AG09309 (cell line): ENCODE results near the gene SCGB1D2.

ENCODE experiments used
- DNase-seq: peaks from one replicate; pipeline ENCODE4 v3.0.0-alpha.2; 2010; ENCODE audit warnings: low read depth
- H3K4me3 ChIP-seq: 2 replicates; pipeline ENCODE4 v1.5.1; 2011; ENCODE audit warnings: mild to moderate bottlenecking, low read depth, low read length, moderate library complexity; ENCODE audit not compliant: control insufficient read depth
- TF ChIP-seq, protein P1 (sequence below): IDR thresholded peaks from 2 replicates; pipeline ENCODE4 v1.5.1; 2011; ENCODE audit warnings: mild to moderate bottlenecking, low read depth, low read length, inconsistent platforms; ENCODE audit not compliant: insufficient read depth, control insufficient read depth; ENCODE audit errors: missing control alignments

Gene SCGB1D2

DNA sequence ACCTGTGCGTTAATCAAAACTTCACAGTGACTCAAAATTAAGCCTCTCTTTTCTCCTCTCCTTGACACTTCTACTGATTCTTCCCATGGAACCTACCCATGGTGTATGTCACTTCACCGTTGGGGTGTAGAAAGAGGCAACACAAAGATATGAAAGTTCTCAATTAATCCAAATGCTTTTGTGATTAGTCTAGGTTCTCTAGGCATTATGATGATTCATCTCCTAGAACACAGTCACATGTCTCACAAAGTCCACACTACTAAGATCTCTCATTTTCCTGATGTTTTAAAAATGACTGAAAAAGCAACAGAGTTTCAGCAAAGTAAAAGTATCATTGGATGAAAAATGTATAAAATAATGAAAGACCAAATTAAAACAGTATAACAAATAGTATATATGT, 14.2 kb downstream of the SCGB1D2 start:
- H3K4me3 ChIP-seq, result no peak overlapping the region
- TF ChIP-seq, protein P1, sequence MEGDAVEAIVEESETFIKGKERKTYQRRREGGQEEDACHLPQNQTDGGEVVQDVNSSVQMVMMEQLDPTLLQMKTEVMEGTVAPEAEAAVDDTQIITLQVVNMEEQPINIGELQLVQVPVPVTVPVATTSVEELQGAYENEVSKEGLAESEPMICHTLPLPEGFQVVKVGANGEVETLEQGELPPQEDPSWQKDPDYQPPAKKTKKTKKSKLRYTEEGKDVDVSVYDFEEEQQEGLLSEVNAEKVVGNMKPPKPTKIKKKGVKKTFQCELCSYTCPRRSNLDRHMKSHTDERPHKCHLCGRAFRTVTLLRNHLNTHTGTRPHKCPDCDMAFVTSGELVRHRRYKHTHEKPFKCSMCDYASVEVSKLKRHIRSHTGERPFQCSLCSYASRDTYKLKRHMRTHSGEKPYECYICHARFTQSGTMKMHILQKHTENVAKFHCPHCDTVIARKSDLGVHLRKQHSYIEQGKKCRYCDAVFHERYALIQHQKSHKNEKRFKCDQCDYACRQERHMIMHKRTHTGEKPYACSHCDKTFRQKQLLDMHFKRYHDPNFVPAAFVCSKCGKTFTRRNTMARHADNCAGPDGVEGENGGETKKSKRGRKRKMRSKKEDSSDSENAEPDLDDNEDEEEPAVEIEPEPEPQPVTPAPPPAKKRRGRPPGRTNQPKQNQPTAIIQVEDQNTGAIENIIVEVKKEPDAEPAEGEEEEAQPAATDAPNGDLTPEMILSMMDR, result no peak
- no peak for DNase-seq

GRCh38 chr11:62260261-62260953, 18.4 kb downstream of the SCGB1D2 start:
- no peak for DNase-seq
- H3K4me3 ChIP-seq, result no peak overlapping the region
- TF ChIP-seq, protein P1, result no peak

DNA sequence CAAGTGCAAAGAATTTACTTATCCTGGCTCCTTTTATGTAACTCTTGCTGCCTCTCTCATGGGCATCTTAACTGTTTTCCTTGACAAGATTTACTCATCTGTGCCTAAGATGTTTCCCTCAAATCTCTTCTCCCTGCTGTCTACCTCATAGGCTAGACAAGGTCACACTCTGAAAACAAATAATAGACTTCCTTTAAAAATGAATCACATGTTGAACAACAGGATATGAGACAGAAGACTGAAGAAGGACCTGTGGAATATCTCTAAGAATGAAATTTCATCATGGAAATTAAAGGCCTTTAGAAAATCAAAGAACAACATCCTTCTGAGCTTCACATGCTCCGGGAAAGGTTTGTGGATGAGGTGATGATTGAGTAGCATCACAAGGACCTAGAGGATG, 22.0 kb downstream of the SCGB1D2 start:
- TF ChIP-seq, protein P1, result no peak
- no peak for DNase-seq
- no peak overlapping the region for H3K4me3 ChIP-seq

DNA sequence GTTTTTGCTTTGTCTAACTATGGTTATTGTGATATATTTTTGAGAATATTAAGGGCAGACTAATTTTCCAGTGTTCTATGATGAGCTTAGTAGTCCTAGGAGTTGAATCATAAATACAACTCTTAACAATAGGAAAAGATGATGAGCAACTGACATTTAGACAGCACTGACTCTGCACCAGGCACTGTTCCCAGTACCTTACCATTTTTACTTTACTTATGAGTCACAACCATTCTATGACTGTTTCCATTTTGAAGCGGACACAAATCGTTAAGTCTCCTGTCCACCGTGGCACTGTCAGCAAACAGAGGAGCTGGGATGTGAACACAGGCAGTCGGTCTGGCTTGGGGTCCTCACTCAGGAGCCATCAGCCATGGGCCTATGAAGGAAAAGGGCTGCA, 24.5 kb downstream of the SCGB1D2 start:
- no peak overlapping the region for H3K4me3 ChIP-seq
- TF ChIP-seq, protein P1, result no peak
- DNase-seq, result no peak

GRCh38 chr11:62267050-62267449, 25.0 kb downstream of the SCGB1D2 start:
- TF ChIP-seq, protein P1, result no peak
- no peak overlapping the region for H3K4me3 ChIP-seq
- no peak for DNase-seq

GRCh38 chr11:62267576-62267975, 25.5 kb downstream of the SCGB1D2 start:
- no peak overlapping the region for H3K4me3 ChIP-seq
- no peak for DNase-seq
- TF ChIP-seq, protein P1, result no peak
